ENCODE data around the gene TAB2.

TAB2 gene

DNA sequence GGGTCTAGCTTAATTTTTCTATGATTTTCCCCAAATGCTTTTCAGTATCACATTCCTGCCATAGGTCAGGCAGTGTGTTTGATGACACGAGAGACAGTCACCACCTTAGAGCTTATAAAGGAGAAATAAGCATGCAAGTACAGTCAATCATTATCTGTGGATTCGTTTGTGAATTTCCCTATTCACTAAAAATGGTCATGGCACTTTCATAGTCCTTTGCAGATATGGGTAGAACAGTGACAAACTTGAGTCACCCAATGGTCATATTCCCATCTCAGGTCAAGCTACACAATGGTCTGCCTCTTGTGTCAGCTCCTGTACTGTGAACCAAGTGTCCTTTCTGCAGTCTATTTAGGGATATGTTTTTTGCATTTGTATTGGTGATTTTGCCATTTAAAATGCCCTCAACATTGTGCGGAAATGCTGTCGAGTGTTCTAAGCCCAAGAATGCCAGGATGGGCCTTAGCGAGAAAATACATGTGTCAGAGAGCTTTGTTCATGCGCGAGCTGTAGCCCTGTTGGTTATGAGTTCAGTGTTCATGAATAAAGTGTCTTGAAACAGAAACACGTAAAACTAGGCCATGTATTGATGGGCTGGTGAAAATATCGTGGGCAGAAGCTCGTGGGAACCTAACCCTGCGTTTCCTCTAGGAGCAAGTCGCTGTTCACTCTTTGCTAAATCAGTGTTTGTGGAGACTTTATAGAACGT is 102.3 kb downstream of the TAB2 start:
- no peak for DNase-seq (ENCODE audit: low spot score)

DNA sequence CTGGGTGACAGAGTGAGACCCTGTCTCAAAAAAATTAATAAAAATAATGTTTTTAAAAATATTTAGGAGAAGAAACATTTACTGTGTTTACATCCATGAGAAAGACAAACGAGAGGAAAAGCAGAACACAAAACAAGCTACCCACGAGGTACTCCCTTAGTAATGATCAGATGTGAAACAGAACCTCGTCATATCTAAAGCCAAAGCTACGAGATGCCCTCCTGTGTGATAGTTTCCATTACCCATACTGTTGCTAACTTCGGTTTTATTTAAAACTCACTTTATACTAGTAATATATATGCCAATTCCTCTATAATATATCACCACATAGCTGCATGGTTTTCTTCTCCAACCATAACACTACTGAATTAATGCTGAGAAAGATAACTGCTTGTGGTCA is 103.6 kb downstream of the TAB2 start:
- no peak for DNase-seq (ENCODE audit: low spot score)

DNA sequence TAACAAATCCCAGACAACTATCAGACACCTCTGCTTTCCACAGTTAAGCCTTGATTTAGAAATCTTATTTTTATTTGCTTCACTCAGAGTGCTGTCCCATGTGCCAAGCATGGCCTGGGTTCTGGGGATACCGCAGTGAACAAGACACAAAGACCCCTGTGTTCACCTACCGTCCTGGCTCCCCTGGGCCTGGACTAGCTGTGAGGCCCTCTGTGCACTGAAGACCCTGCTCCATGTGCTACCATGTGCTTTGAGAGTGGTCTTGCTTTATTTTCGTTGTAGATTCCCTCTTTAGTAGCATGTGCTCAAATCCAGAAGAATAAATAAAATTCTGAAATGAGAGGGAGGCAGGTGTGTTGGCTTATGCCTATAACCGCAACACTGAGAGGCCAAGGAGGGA is 105.1 kb downstream of the TAB2 start:
- DNase-seq (ENCODE audit: low spot score), result no peak

DNA sequence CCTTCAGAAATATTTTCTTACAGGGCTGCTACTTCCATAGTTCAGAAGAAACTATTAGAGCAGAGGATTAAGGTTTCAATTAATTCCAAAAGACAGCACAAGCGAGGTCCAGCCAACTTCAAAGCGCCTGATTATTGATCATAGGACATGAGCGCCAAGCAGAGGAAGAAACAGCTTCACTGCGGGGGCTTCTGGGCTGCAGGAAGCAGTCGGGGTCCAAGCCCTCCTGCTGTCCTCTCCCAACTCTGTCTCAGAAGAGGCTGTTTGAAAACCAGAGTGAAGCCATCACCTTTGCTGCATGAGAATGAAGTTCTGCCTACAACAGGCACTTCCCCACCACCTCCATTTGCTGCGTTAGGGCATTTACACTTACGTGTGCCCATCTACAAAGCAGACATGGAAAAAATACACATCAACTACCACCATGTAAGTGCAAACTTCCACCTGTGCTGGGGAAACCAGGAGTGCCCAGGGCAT is 106.5 kb downstream of the TAB2 start:
- no peak for DNase-seq (ENCODE audit: low spot score)

DNA sequence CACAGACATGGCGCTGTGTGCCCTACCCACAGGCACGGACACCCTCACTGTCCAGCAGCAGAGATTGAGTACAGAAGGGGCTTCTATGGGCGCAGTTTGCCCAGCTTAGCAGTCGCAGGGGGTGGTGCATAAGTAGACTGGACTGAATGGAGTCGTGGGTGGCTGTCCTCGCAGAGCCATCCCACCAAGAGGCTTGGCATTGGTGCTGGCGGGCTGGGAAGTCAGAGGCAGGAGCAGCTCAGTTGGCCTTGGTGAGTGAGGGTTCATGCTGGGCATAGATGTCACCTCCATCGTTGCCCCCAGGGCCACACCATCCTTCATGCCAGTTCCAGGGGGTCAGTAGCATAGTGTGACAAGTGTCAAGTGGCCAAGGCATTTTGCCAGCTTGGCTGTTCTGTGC is 107.7 kb downstream of the TAB2 start:
- DNase-seq (ENCODE audit: low spot score), result no peak

DNA sequence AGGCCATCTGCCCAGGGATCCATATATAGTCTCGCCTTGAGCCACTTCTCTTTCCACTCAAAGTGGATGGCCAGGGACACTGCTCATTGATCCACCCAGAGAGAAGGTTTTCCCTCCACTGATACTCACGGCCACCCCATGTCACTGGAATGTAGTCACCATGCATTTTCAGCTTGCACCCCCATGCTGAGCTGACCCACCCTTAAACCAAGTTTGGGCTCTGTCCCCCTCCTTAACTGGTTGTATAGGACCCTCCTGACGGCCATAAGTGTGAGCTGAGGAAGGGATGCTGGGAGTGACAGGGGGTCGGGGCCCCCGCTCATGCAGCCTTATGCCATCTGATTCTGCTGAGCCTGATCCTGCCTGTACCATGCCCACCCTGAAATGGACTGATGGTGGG is 108.2 kb downstream of the TAB2 start:
- DNase-seq (ENCODE audit: low spot score), result no peak

GRCh38 chr6:149428606-149429005 is 111.1 kb downstream of the TAB2 start:
- no peak for DNase-seq (ENCODE audit: low spot score)

DNA sequence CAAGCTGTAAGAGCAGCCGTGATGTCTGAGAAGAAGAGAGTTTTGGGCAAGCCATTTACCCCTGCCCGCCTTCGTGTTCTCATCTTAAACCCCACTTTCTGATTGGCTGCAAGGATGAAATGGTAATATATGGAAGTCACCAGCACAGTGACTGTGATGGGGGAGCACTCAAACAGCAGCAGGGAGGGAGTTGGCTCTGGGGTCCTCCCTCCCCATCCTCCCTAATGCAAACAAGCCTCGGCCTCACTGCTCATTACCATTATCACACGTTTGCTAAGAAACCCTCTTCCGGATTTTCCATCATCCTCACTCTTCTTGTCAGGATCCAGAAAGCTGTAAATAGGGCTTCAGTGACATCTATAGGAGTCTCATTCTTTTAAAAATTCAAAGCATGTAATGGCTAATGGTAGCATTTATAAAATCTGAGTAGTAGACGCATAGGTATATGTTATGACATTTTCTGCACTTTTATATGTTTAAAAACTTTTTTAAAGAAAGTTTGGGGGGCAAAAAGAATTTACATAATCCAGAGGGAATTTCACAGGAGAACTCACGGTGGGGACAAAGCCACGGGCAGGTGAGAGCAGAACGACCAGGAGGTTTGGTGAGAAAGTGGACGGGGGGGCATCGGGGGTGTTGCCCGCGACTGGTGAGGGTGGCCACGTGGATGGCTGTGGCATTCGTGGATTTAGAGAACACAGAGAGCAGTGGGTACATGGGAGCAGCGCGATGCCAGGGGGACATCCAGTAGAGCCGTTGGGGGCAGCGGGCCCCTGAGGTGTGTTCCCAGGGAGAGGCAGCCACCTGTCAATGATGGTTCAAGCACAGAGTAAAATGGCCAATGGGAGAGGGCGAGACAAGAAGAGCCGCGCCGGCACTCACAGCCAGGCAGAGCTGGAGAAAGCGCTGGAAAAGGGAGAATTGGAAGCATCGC is 112.2 kb downstream of the TAB2 start:
- no peak for DNase-seq (ENCODE audit: low spot score)

GRCh38 chr6:149431905-149432775 is 114.6 kb downstream of the TAB2 start:
- peak; percentile 75 for DNase-seq (ENCODE audit: low spot score)

DNA sequence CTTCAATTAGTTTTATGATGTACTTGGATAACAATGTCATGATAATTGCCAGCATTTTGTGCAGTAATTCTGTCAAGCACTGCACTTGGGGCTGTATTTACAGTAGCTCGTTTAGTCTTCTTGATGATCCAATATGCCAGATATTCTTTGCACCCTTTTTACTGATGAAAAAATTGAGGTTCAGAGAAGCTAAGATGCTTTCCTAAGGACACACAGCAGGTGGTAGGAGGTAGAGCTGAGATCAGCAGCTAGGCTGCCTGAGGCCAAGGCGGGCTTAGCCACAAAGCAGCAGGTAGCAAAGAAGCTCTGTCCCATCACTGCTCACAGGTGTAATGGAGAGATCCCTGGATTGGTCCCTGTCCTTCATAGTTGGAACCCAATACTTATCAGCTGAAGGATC is 115.9 kb downstream of the TAB2 start:
- no peak for DNase-seq (ENCODE audit: low spot score)

- DNase-seq (ENCODE audit: low spot score), result no peak
These were observed 116.4 kb downstream of the TAB2 start for GRCh38 chr6:149433881-149434280.

- DNase-seq (ENCODE audit: low spot score), result no peak
These were observed 118.5 kb downstream of the TAB2 start for GRCh38 chr6:149435919-149436586.

GRCh38 chr6:149436647-149437046 is 119.1 kb downstream of the TAB2 start:
- DNase-seq (ENCODE audit: low spot score), result no peak

DNA sequence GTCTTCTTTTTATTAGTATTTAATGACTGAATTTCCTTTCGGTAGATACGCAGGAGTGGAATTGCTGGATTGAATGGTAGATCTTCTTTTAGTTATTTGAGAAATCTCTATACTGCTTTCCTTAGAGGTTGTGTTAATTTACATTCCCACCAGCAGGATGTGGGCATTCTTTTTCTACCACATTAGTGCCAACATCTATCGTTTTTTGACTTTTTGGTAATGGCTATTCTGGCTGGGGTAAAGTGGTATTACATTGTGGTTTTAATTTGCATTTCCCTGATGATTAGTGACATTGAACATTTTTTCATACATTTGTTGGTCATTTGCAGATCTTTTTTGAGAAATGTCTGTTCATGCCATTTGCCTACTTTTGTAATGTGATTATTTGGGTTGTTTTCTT is 119.7 kb downstream of the TAB2 start:
- no peak for DNase-seq (ENCODE audit: low spot score)

DNA sequence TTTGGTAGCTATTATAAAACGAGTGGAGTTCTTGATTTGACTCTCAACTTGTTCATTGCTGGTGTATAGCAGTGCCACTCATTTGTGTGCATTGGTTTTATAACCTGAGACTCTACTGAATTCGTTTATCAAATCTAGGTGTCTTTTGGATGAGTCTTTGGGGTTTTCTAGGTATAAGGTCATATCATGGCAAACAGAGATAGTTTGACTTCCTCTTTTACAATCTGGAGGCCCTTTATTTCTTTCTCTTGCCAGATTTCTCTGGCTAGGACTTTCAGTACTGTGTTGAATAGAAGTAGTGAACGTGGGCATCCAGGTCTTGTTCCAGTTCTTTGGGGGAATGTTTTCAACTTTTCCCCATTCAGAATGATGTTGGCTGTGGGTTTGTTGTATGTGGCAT is 121.3 kb downstream of the TAB2 start:
- DNase-seq (ENCODE audit: low spot score), result no peak

GRCh38 chr6:149439626-149440025 is 122.1 kb downstream of the TAB2 start:
- no peak for DNase-seq (ENCODE audit: low spot score)

GRCh38 chr6:149440735-149441671 is 123.5 kb downstream of the TAB2 start:
- no peak for DNase-seq (ENCODE audit: low spot score)

DNA sequence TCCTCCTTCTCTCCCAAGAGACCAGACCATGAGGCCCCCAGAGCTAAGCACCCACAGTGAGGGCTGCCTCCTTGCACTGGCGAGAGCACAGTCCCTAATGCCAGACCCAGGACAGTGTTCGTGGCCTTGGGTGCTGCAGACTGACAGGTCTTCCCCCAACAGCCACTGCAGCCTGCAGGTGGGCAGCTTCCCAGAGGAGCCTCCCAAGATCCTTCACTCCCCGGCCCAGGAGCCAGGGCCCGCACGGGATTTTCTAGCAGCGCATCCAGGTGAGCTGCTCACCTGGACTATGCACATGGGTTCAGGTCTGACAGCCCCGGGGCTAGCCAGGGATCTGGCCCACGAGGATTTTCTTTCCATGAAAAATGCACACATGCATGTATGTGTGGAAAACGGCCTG is 124.2 kb downstream of the TAB2 start:
- DNase-seq (ENCODE audit: low spot score), result no peak

- peak; percentile 57 for DNase-seq (ENCODE audit: low spot score)
These were observed 126.1 kb downstream of the TAB2 start for GRCh38 chr6:149443411-149444181.
